Loucy (cell line): ENCODE results near the gene KCNIP3.

Experiments
- H2AFZ ChIP-seq: fragments of 200-600 bp; sonication (generic); 2 replicates; pipeline ENCODE4 v1.6.0; 2016; ENCODE audit warnings: antibody characterized with exemption, mild to moderate bottlenecking, low read length, moderate library complexity
- H3F3A ChIP-seq: fragments of 200-600 bp; 2 replicates; pipeline ENCODE4 v1.6.0; 2016; ENCODE audit warnings: antibody characterized with exemption, low read depth, mild to moderate bottlenecking
- H3K27me3 ChIP-seq: fragments of 200-600 bp; sonication (generic); 2 replicates; pipeline ENCODE4 v1.6.1; 2014; ENCODE audit warnings: low read length, mild to moderate bottlenecking; ENCODE audit not compliant: insufficient read depth, poor library complexity, severe bottlenecking
- H3K36me3 ChIP-seq: fragments of 200-600 bp; sonication (generic); 2 replicates; pipeline ENCODE4 v1.6.1; 2016; ENCODE audit warnings: low read length; ENCODE audit not compliant: insufficient read depth
- H3K4me1 ChIP-seq: fragments of 200-600 bp; sonication (generic); 2 replicates; pipeline ENCODE4 v1.5.1; 2014; ENCODE audit warnings: low read length, mild to moderate bottlenecking; ENCODE audit not compliant: insufficient read depth, poor library complexity, severe bottlenecking
- H3K4me2 ChIP-seq: fragments of 200-600 bp; sonication (generic); 2 replicates; pipeline ENCODE4 v1.6.0; 2014; ENCODE audit warnings: antibody characterized with exemption, low read length, low read depth, mild to moderate bottlenecking; ENCODE audit not compliant: poor library complexity, severe bottlenecking
- H3K4me3 ChIP-seq: fragments of 200-600 bp; sonication (generic); 2 replicates; pipeline ENCODE4 v1.5.1; 2014; ENCODE audit warnings: low read length, mild to moderate bottlenecking, mixed read lengths; ENCODE audit not compliant: poor library complexity, severe bottlenecking
- H3K79me2 ChIP-seq: fragments of 200-600 bp; sonication (generic); 2 replicates; pipeline ENCODE4 v1.6.1; 2014; ENCODE audit warnings: low read length; ENCODE audit not compliant: insufficient read depth
- H3K9ac ChIP-seq: fragments of 200-600 bp; sonication (generic); 2 replicates; pipeline ENCODE4 v1.6.0; 2014; ENCODE audit warnings: mild to moderate bottlenecking, low read depth, low read length, moderate library complexity; ENCODE audit not compliant: poor library complexity, severe bottlenecking
- H3K9me2 ChIP-seq: fragments of 200-600 bp; sonication (generic); replicated peaks from 2 replicates; pipeline ENCODE4 v1.6.1; 2016; ENCODE audit warnings: low read depth, low read length, mixed read lengths
- H3K9me3 ChIP-seq: fragments of 200-600 bp; sonication (generic); 2 replicates; pipeline ENCODE4 v1.6.1; 2014; ENCODE audit warnings: mild to moderate bottlenecking, antibody characterized with exemption, low read length, low read depth; ENCODE audit not compliant: insufficient read depth
- H4K20me1 ChIP-seq: fragments of 200-600 bp; sonication (generic); 2 replicates; pipeline ENCODE4 v1.6.0; 2014; ENCODE audit warnings: antibody characterized with exemption, low read length, mild to moderate bottlenecking; ENCODE audit not compliant: insufficient read depth, poor library complexity, severe bottlenecking
- CTCF ChIP-seq: fragments of 200-600 bp; sonication (generic); conservative IDR thresholded peaks from 2 replicates; pipeline ENCODE4 v1.5.1; 2014; ENCODE audit warnings: mild to moderate bottlenecking, antibody characterized with exemption, low read length
- EZH2phosphoT487 ChIP-seq: fragments of 200-600 bp; IDR thresholded peaks from 2 replicates; pipeline ENCODE4 v1.6.1; 2018; ENCODE audit warnings: antibody characterized with exemption, mild to moderate bottlenecking, moderate library complexity, borderline replicate concordance

KCNIP3 gene

GRCh38 chr2:95317123-95317500 lies 20.0 kb downstream of the KCNIP3 start:
- Histone ChIP-seq H3K79me2 (no peaks in the 10 kb centered on the region), H4K20me1 (no peaks in the 10 kb centered on the region), H3K4me2 (no peak overlapping the region), H3K4me1 (no peaks in the 10 kb centered on the region), H3K9me2 (no peaks in the 10 kb centered on the region), H3K36me3 (no peaks in the 10 kb centered on the region), H3K27me3 (no peaks in the 10 kb centered on the region), H3K4me3 (no peak overlapping the region), H3K9me3 (no peaks in the 10 kb centered on the region), H2AFZ (no peak overlapping the region), H3K9ac (no peak overlapping the region), H3F3A (no peaks in the 10 kb centered on the region)
- TF ChIP-seq CTCF: no peak
- no peak for TF ChIP-seq EZH2phosphoT487

GRCh38 chr2:95317665-95318425 lies 20.7 kb downstream of the KCNIP3 start:
- Histone ChIP-seq H3K27me3 (no peaks in the 10 kb centered on the region), H3K36me3 (no peaks in the 10 kb centered on the region), H4K20me1 (no peaks in the 10 kb centered on the region), H3K9ac (no peak overlapping the region), H3K9me2 (no peaks in the 10 kb centered on the region), H2AFZ (no peak overlapping the region), H3K4me2 (no peak overlapping the region), H3K4me3 (no peak overlapping the region), H3K79me2 (no peaks in the 10 kb centered on the region), H3K4me1 (no peaks in the 10 kb centered on the region), H3K9me3 (no peaks in the 10 kb centered on the region), H3F3A (no peaks in the 10 kb centered on the region)
- no peak for TF ChIP-seq CTCF
- TF ChIP-seq EZH2phosphoT487: no peak

- Histone ChIP-seq H3F3A (no peaks in the 10 kb centered on the region), H3K4me2 (no peak overlapping the region), H3K79me2 (no peaks in the 10 kb centered on the region), H3K4me3 (no peak overlapping the region), H3K9me2 (no peaks in the 10 kb centered on the region), H3K9ac (no peak overlapping the region), H2AFZ (no peak overlapping the region), H3K36me3 (no peaks in the 10 kb centered on the region), H4K20me1 (no peaks in the 10 kb centered on the region), H3K9me3 (no peaks in the 10 kb centered on the region), H3K27me3 (no peaks in the 10 kb centered on the region), H3K4me1 (no peaks in the 10 kb centered on the region)
- TF ChIP-seq EZH2phosphoT487 (no peak), CTCF (no peak)
Measured at GRCh38 chr2:95318431-95319220, 21.5 kb downstream of the KCNIP3 start.
